COLO668 (cell line): ENCODE measurements around the gene SNX12.
"Not testable (repeated sequence)": the region's sequence is repeated elsewhere in the genome, so short reads cannot be mapped to it uniquely, and the experiment has no call there.

Source experiments
- DNase-seq: peaks from one replicate; lab custom pipeline; 2025; ENCODE audit not compliant: unreplicated experiment; lab: John Stamatoyannopoulos, UW

SNX12 gene

DNA sequence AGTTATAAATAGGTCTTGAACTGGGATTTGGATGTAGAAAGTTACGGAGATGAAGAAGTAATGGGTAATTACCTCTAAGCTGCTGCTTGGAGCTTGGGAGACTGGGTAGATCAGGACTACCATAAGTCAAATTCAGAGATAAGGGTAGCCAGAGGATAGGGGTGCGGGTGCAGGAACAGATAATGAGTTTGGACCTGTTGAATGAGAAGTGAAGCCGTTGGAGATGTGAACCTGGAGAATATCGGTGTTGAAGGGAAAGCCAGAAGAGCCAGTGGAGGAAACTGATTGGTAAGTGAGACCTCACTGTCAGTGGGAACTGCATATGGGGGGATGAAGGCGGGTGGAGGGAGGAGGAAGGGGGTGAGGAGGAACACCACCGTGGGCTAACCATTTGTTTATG is 26.9 kb upstream of the SNX12 start:
- no peak for DNase-seq

DNA sequence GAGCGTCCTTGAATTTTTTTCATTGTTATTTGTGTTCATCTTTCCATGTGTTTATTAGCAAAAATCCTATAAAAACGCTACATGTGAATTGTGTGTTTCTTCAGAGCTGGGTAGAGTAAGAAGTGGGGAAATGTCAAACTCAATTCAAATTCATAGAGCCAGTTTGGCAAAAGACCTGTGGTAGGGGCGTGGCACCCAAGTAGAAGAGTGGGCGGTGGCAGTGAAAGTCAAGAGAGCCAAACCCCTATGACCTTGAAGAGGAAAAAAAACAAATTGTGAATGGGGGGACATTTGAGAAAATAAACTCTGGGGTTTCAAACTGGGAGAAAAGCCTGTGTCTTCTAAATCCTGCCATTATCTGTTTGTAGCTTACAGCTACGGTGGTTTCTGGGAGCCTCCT is 23.1 kb upstream of the SNX12 start:
- DNase-seq, result no peak

DNA sequence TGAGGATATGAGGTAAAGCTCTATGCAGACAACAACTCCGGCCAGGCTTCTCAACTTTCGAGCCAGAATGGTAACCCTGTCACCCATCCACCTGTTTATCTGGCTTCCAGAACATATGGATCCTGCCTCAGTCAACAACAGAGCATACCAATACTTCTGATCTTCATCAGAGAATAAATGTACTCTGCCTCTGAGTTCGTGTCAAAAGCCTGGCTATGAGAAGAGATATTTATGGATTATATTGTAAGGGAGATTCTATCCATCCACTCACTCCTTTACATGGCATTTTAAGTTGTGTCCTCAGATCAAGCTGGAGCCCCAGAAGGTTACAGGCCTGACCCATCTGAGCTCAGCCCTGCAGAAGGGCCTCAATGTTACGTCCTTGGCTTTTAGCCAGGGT is 17.8 kb upstream of the SNX12 start:
- no peak for DNase-seq

DNA sequence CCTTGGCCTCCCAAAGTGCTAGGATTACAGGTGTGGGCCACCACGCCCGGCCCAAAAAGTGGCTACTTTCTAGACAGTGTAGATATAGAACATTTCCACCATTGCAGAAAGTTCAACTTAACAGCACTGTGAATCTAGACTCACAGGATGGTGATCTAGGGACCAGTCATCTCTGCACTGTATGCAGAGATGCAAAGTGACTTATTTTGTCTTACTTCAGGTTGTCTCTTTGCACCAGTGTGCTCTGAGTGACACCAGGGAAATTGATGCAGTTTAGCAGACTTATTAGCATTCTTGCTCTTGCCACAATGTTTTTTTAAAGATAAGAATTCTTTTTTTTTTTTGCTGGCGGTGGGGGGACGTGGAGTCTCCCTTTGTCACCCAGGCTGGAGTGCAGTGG is 14.7 kb upstream of the SNX12 start:
- DNase-seq, result no peak

DNA sequence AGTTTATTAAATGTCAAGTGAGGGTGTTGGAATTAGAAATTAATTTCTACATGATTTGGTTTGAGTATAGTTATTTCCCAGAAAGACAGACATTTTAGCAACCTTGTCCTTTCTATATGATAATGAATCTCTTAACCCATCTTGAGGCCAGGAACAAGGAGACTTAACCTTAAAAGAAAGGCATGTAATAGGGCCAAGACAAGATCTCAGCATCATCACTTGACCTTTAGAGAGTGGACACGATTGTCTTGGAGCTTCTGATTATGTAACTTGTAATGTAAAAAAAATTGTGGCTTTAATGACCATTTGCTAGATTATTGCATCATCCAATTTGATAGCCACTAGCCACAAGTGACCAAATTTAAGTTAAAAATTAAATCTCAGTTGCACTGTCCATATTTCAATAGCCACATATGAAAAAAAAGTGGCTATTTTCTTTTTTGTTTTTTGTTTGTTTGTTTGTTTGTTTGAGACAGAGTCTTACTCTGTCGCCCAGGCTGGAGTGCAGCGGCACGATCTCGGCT is 14.1 kb upstream of the SNX12 start:
- DNase-seq, result no peak

DNA sequence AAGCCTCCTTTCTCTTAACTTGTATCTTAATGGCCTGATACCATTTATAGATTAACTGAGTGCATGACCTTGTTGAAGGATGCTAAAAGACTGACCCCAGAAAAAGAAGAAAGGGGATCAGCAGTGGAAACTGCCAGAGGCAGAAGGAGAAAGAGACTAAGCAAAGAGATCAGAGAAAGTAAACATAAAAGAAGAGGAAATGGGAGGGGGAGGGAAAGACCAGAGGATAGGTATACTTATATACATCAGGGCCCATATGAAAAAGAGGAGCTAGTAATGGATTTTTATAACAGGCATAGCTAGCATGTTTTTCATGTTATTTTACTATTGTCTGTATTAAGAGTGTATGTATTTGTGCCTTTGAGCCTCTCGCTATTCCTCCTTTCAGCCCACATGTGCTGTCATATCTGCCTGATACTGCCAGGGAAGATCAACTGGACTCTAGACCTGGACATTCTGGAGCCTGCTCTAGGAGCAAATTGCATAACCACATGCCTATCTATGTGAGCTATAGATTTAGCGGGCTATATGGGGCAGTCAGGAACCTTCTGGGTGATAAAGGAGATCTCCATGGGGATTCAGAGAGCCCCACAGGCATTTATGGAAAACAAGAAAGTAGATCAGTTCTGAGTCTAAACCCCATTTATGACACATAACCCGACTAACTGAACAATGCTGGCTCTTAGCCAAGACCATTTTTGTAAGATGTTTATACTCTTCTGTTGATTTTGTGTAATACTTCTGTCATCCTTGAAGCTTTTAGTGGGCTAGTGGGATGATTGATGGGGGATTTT is 13.4 kb upstream of the SNX12 start:
- no peak for DNase-seq

DNA sequence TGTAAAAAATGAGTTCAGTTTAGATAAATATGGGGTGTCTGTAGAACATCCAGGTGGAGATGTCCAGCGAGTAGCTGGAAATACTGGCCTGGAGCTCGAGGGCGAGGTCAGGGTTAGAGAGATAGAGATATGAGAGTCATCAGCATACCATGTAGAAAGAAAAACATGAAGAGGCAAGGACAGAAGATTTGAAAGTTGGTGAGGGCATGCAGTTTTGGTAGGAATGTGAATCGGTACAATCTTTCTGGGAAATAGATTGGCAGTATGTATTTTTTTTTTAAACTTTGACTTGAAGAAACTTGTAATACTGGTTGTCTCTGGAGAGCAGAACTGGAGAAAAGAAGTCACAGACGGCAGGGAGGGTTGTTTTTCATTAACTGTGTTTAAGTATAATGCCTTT is 2.4 kb upstream of the SNX12 start:
- DNase-seq, result no peak

DNA sequence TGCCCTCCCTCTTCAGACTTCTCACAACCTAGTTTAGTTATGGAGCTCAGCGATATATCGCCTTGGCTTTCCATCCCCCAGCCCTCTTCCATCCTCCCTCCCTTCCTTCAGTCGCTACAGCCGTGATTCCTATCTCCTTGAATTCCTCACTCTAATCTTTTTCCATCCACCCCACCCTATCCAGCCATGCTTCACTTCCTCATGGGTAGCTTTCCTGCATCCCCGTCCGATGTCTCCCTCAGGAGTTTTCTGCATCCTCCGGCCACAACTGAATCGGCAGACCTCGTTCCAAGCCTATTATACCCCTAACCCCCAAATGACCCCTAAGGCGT is 456 bp downstream of the SNX12 start:
- DNase-seq, result no peak

DNA sequence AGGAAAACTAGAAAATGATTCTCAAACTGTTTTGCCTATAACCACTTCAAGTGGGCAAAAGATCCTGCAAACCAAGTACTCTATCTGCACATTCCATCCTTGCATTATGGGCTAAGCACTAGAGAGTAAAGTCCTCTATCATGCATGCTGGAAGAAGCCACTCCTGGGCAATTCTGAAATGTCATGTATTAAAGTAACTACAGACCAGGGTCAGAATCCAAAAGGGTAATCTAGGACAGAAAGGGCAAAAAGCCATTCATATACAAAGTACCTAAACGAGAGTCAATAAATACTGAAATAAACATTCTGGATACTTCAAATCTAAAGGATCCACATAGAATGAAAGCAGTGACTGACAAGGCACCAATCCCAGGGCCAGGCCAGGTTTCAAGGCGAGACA is 1.0 kb downstream of the SNX12 start:
- DNase-seq, result no peak

DNA sequence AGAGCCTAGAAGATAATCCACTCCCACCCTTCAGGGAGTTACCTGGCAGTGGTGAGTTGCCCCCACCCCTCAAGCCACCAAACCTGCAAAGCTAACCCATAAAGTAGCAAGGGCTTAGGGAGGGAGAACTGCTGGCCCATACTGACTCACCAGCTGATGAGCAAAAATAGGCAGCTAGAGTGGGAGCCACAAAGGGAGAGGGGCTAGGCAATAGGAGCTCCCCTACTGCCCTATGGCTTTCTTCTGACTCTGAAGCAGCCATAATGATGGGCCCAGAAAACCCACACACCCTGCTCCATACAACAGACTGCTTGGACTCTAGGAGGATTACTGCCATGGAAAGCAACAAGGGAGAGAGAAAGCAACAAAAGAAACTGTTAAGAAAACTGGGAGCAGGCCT is 8.0 kb downstream of the SNX12 start:
- DNase-seq, result no peak

DNA sequence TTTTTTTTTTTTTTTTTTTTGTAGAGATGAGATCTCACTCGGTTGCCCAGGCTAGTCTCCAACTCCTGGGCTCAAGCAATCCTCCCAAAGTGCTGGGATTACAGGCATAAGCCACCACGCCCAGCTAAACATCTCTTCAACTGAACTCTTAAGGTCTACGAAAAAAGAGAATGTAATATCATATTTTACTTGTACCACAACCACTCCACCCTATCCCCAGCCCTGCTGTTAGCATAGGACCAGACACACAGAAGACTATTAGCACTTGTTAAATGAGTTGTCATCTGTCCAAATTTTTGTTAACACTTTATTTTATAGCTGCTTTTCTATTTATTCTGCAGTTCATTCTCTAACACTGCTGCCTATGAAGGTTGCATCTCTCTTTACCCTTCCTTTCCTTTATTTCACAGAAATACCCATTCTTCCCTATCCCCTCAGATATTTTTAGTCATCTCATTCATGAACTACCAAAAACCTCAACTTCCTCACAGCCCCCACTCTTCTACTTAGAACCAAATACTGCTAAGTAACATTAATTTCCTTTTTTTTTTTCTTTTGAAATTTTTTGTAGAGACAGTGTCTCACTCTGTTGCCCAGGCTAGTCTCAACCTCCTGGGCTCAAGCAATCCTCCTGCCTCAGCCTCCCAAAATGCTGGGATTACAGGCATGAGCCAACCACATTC is 10.1 kb downstream of the SNX12 start:
- DNase-seq, result no peak

DNA sequence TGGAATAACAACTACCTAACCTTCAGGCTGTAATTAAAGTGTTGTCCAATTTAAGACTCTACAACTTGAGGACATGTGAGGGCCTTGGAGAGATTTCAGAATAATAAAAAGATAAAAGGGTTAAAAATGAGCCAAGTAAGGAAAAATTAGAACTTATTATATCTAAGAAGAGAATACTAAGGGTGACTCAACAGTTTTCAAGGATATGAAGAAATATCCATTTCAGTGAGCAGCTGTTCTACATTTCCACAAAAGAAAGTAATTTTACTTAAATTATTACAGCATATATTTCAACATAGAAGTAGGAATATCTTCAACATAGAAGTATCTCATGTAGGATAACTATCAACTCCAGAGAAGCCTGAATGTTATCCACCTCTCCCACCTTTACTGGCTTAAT is 11.3 kb downstream of the SNX12 start:
- DNase-seq, result no peak

DNA sequence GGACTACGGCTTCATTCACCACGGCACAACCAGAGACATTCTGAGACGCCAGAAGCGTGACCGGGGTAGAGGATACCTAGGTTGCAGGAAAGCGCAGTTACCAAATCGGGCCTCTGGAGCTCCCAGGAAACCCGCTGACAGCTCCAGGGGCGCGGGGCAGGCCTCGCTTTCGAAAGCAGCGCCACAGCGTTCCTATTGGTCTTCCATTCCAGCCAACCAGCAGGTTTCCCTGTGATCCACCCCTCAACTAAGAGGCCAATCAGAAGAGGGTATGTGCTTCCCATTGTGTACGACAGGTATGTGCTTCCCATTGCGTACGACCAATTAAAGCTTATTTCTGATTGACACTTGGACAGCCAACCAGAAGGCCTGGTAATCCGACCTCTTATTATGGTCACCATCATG is 14.9 kb downstream of the SNX12 start:
- DNase-seq, result no peak

DNA sequence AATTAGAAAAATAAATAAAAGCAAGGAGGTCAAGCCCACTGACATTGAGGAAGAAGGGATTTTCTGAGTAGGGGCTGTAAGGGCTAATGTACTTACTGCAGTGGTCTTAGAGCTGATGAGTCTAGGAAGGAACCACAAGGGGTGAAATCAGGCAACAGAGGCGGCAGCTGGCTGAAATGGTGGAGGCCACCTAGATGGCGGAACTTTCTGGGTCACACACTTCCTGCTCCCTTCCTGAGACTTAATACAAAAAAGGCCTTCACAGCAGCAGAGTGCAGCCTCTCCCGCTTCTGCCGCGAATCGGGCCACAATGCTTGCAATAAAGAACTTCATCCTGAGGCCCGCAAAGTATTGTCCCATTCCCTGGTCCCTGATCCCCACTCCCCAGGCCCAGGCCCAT is 15.4 kb downstream of the SNX12 start:
- DNase-seq, result no peak

DNA sequence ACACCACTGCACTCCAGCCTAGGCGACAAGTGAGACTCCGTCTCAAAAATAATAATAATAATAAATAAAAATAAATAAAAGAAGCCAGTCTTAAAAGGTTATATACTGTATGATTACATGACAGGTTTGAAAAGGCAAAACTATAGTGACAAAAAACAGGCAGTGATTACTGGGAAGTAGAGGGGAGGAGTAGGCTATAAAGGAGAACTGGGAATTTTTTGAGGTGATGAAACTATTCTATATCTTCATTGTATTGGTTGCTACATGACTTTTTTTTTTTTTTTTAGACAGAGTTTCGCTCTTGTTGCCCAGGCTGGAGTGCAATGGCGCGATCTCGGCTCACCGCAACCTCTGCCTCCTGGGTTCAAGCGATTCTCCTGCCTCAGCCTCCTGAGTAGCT is 20.2 kb downstream of the SNX12 start:
- DNase-seq, result not testable (repeated sequence)

DNA sequence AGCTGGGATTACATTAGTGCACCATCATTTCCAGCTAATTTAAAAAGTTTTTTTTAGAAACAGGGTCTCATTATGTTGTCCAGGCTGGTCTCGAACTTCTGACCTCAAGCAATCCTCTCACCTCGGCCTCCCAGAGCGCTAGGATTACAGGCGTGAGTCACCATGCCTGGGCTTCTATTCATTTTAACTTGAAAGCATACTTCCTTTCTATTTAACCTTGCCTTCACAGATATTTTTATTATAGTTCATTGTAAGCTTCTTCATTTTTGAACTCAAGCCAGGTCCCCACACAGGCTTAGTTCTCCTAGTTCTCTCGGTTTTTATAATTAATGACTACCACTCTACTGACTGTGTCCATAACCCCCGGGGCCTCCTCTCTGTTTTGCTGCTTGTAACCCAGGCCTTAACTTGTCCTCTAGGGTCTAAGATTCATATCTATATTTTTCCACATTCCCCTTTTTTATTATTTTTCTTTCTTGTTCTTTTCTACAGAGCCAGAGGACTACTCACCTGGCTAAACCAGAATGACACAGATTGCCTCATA is 50.7 kb downstream of the SNX12 start:
- DNase-seq, result no peak
